GM23248 (cell line): ENCODE data around the gene HIF1AN. TPM values are rescaled to one million over a fixed set of nuclear protein-coding genes. Genes with fewer than 3 reads are reported as not detected.

ENCODE experiments used
- DNase-seq: peaks from one replicate; pipeline ENCODE4 v3.0.0-alpha.2; 2015
- H2AFZ ChIP-seq: fragments of 200-600 bp; sonication (generic); 2 replicates; pipeline ENCODE4 v1.6.1; 2016; ENCODE audit warnings: antibody characterized with exemption
- H3F3A ChIP-seq: fragments of 200-600 bp; sonication (generic); 2 replicates; pipeline ENCODE4 v1.6.1; 2016; ENCODE audit warnings: mild to moderate bottlenecking, antibody characterized with exemption, mixed run types; ENCODE audit not compliant: insufficient read depth
- H3K27ac ChIP-seq: fragments of 200-600 bp; sonication (generic); 2 replicates; pipeline ENCODE4 v1.5.1; 2016; ENCODE audit warnings: mild to moderate bottlenecking
- H3K27me3 ChIP-seq: fragments of 200-600 bp; sonication (generic); replicated peaks from 2 replicates; pipeline ENCODE4 v1.6.1; 2016; ENCODE audit warnings: mild to moderate bottlenecking; ENCODE audit not compliant: insufficient read depth
- H3K36me3 ChIP-seq: fragments of 200-600 bp; sonication (generic); 2 replicates; pipeline ENCODE4 v1.6.1; 2016; ENCODE audit warnings: low read depth, mild to moderate bottlenecking
- H3K4me1 ChIP-seq: fragments of 200-600 bp; sonication (generic); 2 replicates; pipeline ENCODE4 v1.6.1; 2016; ENCODE audit warnings: mild to moderate bottlenecking; ENCODE audit not compliant: insufficient read depth
- H3K4me2 ChIP-seq: fragments of 200-600 bp; sonication (generic); one replicate; pipeline ENCODE4 v1.6.1; 2016; ENCODE audit warnings: mild to moderate bottlenecking; ENCODE audit not compliant: unreplicated experiment
- H3K4me3 ChIP-seq: fragments of 200-600 bp; sonication (generic); 2 replicates; pipeline ENCODE4 v1.5.1; 2016; ENCODE audit warnings: mild to moderate bottlenecking
- H3K79me2 ChIP-seq: fragments of 200-600 bp; sonication (generic); 2 replicates; pipeline ENCODE4 v1.6.1; 2016; ENCODE audit warnings: mild to moderate bottlenecking; ENCODE audit not compliant: insufficient read depth
- H3K9ac ChIP-seq: fragments of 200-600 bp; sonication (generic); 2 replicates; pipeline ENCODE4 v1.6.1; 2016; ENCODE audit warnings: mild to moderate bottlenecking
- H3K9me2 ChIP-seq: fragments of 200-600 bp; sonication (generic); 2 replicates; pipeline ENCODE4 v1.6.1; 2016; ENCODE audit warnings: mixed run types, mild to moderate bottlenecking, moderate library complexity; ENCODE audit not compliant: insufficient read depth
- H3K9me3 ChIP-seq: fragments of 200-600 bp; sonication (generic); one replicate; pipeline ENCODE4 v1.6.1; 2017; ENCODE audit warnings: low read depth
- H4K20me1 ChIP-seq: fragments of 200-600 bp; sonication (generic); 2 replicates; pipeline ENCODE4 v1.6.0; 2016; ENCODE audit not compliant: insufficient read depth
- EZH2 ChIP-seq: fragments of 200-600 bp; sonication (generic); IDR thresholded peaks from 2 replicates; pipeline ENCODE4 v1.6.1; 2018; ENCODE audit warnings: antibody characterized with exemption, mild to moderate bottlenecking; ENCODE audit not compliant: insufficient read depth, poor library complexity, severe bottlenecking
- EZH2phosphoT487 ChIP-seq: fragments of 200-600 bp; sonication (generic); IDR thresholded peaks from 2 replicates; pipeline ENCODE4 v1.6.1; 2018; ENCODE audit warnings: antibody characterized with exemption, moderate library complexity, mild to moderate bottlenecking, low read depth; ENCODE audit not compliant: insufficient read depth
- WGBS, 2 experiments: methylation state at CpG; one replicate each; pipeline ENCODE4 v1.1.6; 2015 to 2017; ENCODE audit warnings: low lambda C conversion rate in 2 of 2, low coverage in 1 of 2; ENCODE audit errors: missing lambda C conversion rate in 2 of 2; 5-methylcytosine and 5-hydroxymethylcytosine counted together
- in situ Hi-C: fragments of 300-500 bp; cut with MboI; formaldehyde crosslinking; loops from 2 replicates; pipeline ENCODE4 v1.15.0; 2020
- polyA plus RNA-seq: library from polyadenylated mRNA; unstranded; fragments of >200 nt; fragmentation: Nextera tagmentation; extraction: Ambion mirVana; gene quantifications from 2 replicates; pipeline ENCODE4 v1.2.1, GENCODE V29; 2016
- total RNA-seq: library from RNA; depleted of rRNA; stranded (reverse); fragments of >200 nt; shearing (Covaris generic); gene quantifications from 2 replicates; pipeline ENCODE4 v1.2.3, GENCODE V29; 2014

HIF1AN gene
- total and polyA plus RNA-seq, 2 experiments from 2014 or later: 9.8 to 35.2 TPM

DNA sequence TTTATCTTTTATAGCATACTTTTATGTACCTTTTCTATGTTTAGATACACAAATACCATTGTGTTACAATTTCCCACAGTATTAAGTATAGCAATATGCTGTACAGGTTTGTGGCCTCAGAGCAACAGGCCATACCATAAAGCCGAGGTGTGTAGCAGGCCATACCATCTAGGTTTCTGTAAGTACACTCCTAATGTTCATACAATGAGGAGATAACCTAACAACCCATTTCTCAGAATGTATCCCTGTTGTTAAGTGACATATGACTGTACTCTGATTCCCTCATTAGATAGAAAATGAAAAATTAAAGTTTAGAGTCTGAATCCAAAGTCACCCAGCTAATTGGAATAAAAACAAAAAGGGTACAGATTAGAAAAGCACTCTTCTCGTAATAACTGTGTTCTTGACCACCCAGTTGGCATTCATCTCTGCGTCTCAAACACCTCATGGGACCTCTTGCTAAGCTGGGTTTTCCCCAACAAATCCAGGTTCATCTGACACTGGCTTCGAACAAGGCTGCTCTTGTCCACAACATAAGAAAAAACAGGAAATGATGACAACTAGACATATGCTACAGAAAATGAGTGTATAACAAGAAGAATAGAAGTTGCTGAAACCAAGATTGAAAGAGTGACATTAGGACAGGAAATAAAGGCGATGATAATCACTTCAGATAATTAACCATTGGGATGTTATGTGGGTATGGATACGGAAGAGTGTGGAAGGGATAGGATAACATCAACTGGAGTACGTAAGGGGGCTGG is 7.4 kb upstream of the HIF1AN start:
- H3K4me3 ChIP-seq: peak overlapping the region; percentile 97
- H3F3A ChIP-seq: no peaks in the 10 kb centered on the region
- peaks cover 12% of the 10 kb centered on the region; the same call in 1 of the 2 replicates for H3K36me3 ChIP-seq
- H3K4me2 ChIP-seq: peak overlapping the region; percentile 99
- H3K9me3 ChIP-seq: no peaks in the 10 kb centered on the region
- no peaks in the 10 kb centered on the region for H4K20me1 ChIP-seq
- in situ Hi-C loops: no loop called here
- H3K4me1 ChIP-seq: peaks cover 8% of the 10 kb centered on the region; the same call in 1 of the 2 replicates
- no peaks in the 10 kb centered on the region for H3K9me2 ChIP-seq
- 51 to 52% methylated on average over 7 of the region's 7 CpGs for WGBS, 2 experiments
- H2AFZ ChIP-seq: peak overlapping the region; percentile 97; the same call in 1 of the 2 replicates
- peaks cover 33% of the 10 kb centered on the region for H3K79me2 ChIP-seq
- peak overlapping the region; percentile 86 for H3K9ac ChIP-seq
- H3K27me3 ChIP-seq: no peaks in the 10 kb centered on the region
- TF ChIP-seq EZH2 (no peak), EZH2phosphoT487 (no peak)
- no peak for DNase-seq
- H3K27ac ChIP-seq: peak overlapping the region; percentile 2; the same call in 1 of the 2 replicates

DNA sequence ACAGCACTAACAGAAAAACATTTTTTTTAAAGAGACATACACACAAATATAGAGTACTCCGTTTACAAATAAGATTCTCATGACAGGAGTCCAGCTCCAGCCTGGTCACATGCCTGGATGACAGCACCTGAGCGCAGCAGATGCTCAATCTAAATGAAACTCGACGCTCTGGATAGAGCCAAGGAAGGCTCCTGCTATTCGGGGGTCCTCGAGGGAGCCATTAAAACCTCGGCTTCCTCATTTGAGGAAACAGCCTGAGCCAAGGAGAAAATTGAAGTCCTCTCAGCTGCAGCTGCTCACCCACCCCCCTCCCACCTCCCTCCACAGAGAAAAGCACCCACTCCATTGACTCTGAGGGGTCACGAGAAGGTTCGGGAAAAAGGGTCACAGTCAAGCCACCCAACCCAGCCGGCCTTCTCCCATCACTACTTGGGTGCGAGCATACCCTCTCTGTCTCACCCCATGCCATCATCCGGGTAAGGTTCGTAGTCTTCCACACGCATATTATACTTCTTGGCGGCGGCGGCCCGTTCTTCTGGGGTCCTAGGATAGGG is 6.7 kb upstream of the HIF1AN start:
- peak overlapping the region; percentile 97 for H2AFZ ChIP-seq
- H3F3A ChIP-seq: no peaks in the 10 kb centered on the region
- 0 out of 2 replicates have a peak, but pooled peaks cover 9% of the 10 kb centered on the region for H3K36me3 ChIP-seq
- peak overlapping the region; percentile 97 for H3K4me3 ChIP-seq
- H3K27me3 ChIP-seq: no peaks in the 10 kb centered on the region
- H3K4me2 ChIP-seq: peak overlapping the region; percentile 99
- H3K79me2 ChIP-seq: peaks cover 33% of the 10 kb centered on the region
- peak; percentile 47 for DNase-seq
- in situ Hi-C loops: no loop called here
- H3K9me2 ChIP-seq: no peaks in the 10 kb centered on the region
- no peaks in the 10 kb centered on the region for H3K9me3 ChIP-seq
- peak overlapping the region; percentile 2; the same call in 1 of the 2 replicates for H3K27ac ChIP-seq
- no peaks in the 10 kb centered on the region for H4K20me1 ChIP-seq
- peak overlapping the region; percentile 86 for H3K9ac ChIP-seq
- peaks cover 8% of the 10 kb centered on the region; the same call in 1 of the 2 replicates for H3K4me1 ChIP-seq
- 0% methylated on average over 16 to 18 of the region's 18 CpGs for WGBS, 2 experiments
- TF ChIP-seq EZH2: no peak
- no peak for TF ChIP-seq EZH2phosphoT487

DNA sequence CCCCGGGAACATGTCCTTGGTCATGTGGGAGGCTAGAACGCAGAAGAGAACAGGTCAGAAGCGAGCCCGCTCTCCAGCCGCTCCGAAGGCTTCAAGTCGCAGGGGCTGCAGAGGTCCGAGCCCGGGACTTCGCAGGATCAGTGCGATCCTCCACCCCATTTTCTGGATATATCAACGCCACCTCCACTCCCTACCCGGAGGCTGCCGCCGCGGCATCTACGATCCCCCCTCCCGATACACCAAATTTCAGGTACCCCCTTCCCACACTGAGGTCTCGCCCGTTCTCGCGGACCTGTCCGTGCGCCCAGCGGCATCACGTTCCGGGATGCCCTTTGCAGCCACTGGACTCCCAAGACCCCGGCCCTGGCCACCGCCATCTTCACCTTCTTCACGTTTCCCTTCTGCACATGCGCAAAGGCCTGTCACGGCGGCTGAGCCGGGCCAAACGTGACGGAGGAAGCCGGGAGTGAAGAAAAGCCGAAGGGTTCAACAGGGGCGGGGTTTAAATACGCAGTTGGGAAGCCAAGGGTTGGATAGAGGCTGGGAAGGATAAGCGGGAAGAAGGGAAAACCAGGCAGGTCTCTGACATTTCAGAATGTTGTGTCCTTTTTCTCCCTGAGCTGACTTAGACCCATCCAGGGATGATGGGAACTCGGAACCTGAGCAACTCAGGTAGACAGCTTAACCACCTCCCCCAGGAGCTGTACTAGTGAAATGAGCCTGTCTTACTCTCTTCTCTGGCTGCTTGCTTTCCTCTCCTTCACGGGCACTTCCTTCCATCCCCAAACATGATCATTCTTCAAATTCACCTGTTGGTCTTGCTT is 6.1 kb upstream of the HIF1AN start, which contains the start of gene NDUFB8:
NDUFB8 (minus strand) TSS at position 397 of the 824 bp plus-strand sequence; CDS start at position 377, 20 bp downstream.
- H3K27ac ChIP-seq: peak within 1 kb of the TSS; percentile 2; the same call in 1 of the 2 replicates
- H3F3A ChIP-seq: no peaks in the 10 kb centered on the region
- H3K4me2 ChIP-seq: peak within 1 kb of the TSS; percentile 99
- peak within 1 kb of the TSS; percentile 97 for H3K4me3 ChIP-seq
- H3K27me3 ChIP-seq: no peaks in the 10 kb centered on the region
- WGBS, 2 experiments: 0 to 1% methylated on average over 43 of the region's 43 CpGs
- DNase-seq: peak; percentile 91
- H4K20me1 ChIP-seq: no peaks in the 10 kb centered on the region
- no peak for TF ChIP-seq EZH2phosphoT487
- TF ChIP-seq EZH2: no peak
- no peaks in the 10 kb centered on the region for H3K9me3 ChIP-seq
- in situ Hi-C loops: no loop called here
- peak within 1 kb of the TSS; percentile 86 for H3K9ac ChIP-seq
- 0 out of 2 replicates have a peak, but pooled peaks cover 9% of the 10 kb centered on the region for H3K36me3 ChIP-seq
- peaks cover 33% of the 10 kb centered on the region for H3K79me2 ChIP-seq
- peaks cover 8% of the 10 kb centered on the region; the same call in 1 of the 2 replicates for H3K4me1 ChIP-seq
- H2AFZ ChIP-seq: peak within 1 kb of the TSS; percentile 97
- H3K9me2 ChIP-seq: no peaks in the 10 kb centered on the region

DNA sequence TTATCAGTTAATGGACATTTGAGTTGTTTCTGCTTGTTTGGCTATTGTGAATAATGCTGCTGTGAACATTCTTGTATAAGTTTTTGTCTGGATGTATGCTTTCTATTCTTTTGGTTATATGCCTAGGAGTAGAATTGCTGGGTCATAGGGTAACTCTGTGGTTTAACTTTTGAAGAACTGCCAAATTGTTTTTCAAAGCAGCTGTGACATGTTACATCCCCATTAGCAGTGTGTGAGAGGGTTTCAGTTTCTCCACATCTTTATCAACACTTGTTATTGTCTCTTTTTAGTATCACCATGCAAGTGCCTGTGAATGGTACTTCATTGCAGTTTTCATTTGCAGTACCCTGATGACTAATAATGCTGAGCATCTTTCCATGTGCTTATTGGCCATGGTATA is 4.0 kb upstream of the HIF1AN start:
- Histone ChIP-seq H4K20me1 (no peaks in the 10 kb centered on the region), H3K79me2 (peaks cover 54% of the 10 kb centered on the region), H3K4me2 (no peak overlapping the region), H3K27ac (no peak overlapping the region), H3K9me3 (no peaks in the 10 kb centered on the region), H3K9me2 (no peaks in the 10 kb centered on the region), H3K4me1 (peaks cover 13% of the 10 kb centered on the region), H3K36me3 (no peaks in the 10 kb centered on the region), H3K27me3 (no peaks in the 10 kb centered on the region), H3F3A (no peaks in the 10 kb centered on the region), H3K9ac (no peak overlapping the region), H2AFZ (no peak overlapping the region), H3K4me3 (no peak overlapping the region)
- no peak for DNase-seq
- TF ChIP-seq EZH2phosphoT487 (no peak), EZH2 (no peak)
- in situ Hi-C loops: no loop called here
